HepG2 (cell line): ENCODE measurements around the gene ORC3. TPM values are rescaled to one million over a fixed set of nuclear protein-coding genes. Genes with fewer than 3 reads are reported as not detected.
A peak's percentile ranks its signal among the peaks of the same experiment; 100 is the strongest.

Experiments
- ARNT2 ChIP-seq: sonication (generic); formaldehyde crosslinking; IDR thresholded peaks from 2 replicates; pipeline ENCODE4 v1.8.0; 2022; ENCODE audit warnings: mild to moderate bottlenecking, low read depth, missing genetic modification reagents, moderate library complexity
- ATF1 ChIP-seq: IDR thresholded peaks from 2 replicates; pipeline ENCODE4 v1.6.1; 2016; ENCODE audit warnings: mild to moderate bottlenecking, control low read depth
- CBX2 ChIP-seq, 2 experiments: fragments of 200-600 bp in 1 of 2; sonication (generic); formaldehyde crosslinking in 1 of 2; IDR thresholded peaks; 2 replicates each; pipeline versions ENCODE4 v1.7.0 to v1.8.1; 2018 to 2022; ENCODE audit warnings: low read depth in 2 of 2, low read length in 1 of 2, mild to moderate bottlenecking in 1 of 2, missing genetic modification reagents in 1 of 2
- CREM ChIP-seq, 2 experiments: sonication (generic) in 1 of 2; formaldehyde crosslinking in 1 of 2; IDR thresholded peaks; 2 replicates each; pipeline versions ENCODE4 v1.4.0 to v1.6.1; 2016 to 2020; ENCODE audit warnings: antibody characterized with exemption in 1 of 2, mild to moderate bottlenecking in 1 of 2, missing genetic modification reagents in 1 of 2
- EP300 ChIP-seq, 3 experiments: sonication (generic) in 1 of 3; formaldehyde crosslinking in 1 of 3; IDR thresholded peaks; 2 replicates each; pipeline versions ENCODE4 v1.5.1 to v1.6.1; 2011 to 2020; ENCODE audit warnings: low read depth in 2 of 3, low read length in 2 of 3, borderline replicate concordance in 1 of 3, improper control_type of control experiment in 1 of 3, mild to moderate bottlenecking in 1 of 3, missing genetic modification reagents in 1 of 3, moderate library complexity in 1 of 3
- ETV5 ChIP-seq: IDR thresholded peaks from 2 replicates; pipeline ENCODE4 v1.6.1; 2018; ENCODE audit warnings: missing biosample characterization, missing genetic modification reagents, inconsistent platforms, borderline replicate concordance
- FOSL2 ChIP-seq: sonication (generic); formaldehyde crosslinking; IDR thresholded peaks from 2 replicates; pipeline ENCODE4 v1.4.0; 2020; ENCODE audit warnings: missing genetic modification reagents
- FOXJ3 ChIP-seq: sonication (generic); formaldehyde crosslinking; IDR thresholded peaks from 2 replicates; pipeline ENCODE4 v1.4.0; 2020; ENCODE audit warnings: missing genetic modification reagents, mild to moderate bottlenecking, borderline replicate concordance
- MEF2D ChIP-seq: sonication (generic); formaldehyde crosslinking; IDR thresholded peaks from 2 replicates; pipeline ENCODE4 v1.5.1; 2020; ENCODE audit warnings: mild to moderate bottlenecking, missing genetic modification reagents
- NAIF1 ChIP-seq: sonication (generic); formaldehyde crosslinking; IDR thresholded peaks from 2 replicates; pipeline ENCODE4 v1.5.0; 2020; ENCODE audit warnings: mild to moderate bottlenecking, missing genetic modification reagents, borderline replicate concordance
- NFRKB ChIP-seq: fragments of 450-650 bp; IDR thresholded peaks from 2 replicates; pipeline ENCODE4 v1.6.1; 2017
- NONO ChIP-seq, 2 experiments: fragments of 450-650 bp in 1 of 2; sonication (generic) in 1 of 2; formaldehyde crosslinking in 1 of 2; IDR thresholded peaks in 1 of 2; conservative IDR thresholded peaks in 1 of 2; 2 replicates each; pipeline versions ENCODE4 v1.6.1 to v1.8.0; 2017 to 2022; ENCODE audit warnings: mild to moderate bottlenecking in 1 of 2, missing genetic modification reagents in 1 of 2, moderate library complexity in 1 of 2
- RARA ChIP-seq: IDR thresholded peaks from 2 replicates; pipeline ENCODE4 v1.6.1; 2016; ENCODE audit warnings: missing genetic modification reagents, missing compliant biosample characterization
- SAP130 ChIP-seq: IDR thresholded peaks from 2 replicates; pipeline ENCODE4 v1.6.1; 2016; ENCODE audit warnings: low read depth
- SOX13 ChIP-seq, 3 experiments: fragments of 450-650 bp in 1 of 3; sonication (generic) in 1 of 3; formaldehyde crosslinking in 1 of 3; IDR thresholded peaks in 2 of 3; conservative IDR thresholded peaks in 1 of 3; 2 replicates each; pipeline versions ENCODE4 v1.5.0 to v1.6.1; 2016 to 2020; ENCODE audit warnings: antibody characterized with exemption in 1 of 3, mild to moderate bottlenecking in 1 of 3, missing compliant biosample characterization in 1 of 3, missing genetic modification reagents in 1 of 3, moderate library complexity in 1 of 3
- TOPORS ChIP-seq: sonication (generic); formaldehyde crosslinking; IDR thresholded peaks from 2 replicates; pipeline ENCODE4 v1.8.0; 2023; ENCODE audit warnings: mild to moderate bottlenecking, missing genetic modification reagents
- ZBTB7B ChIP-seq: sonication (generic); formaldehyde crosslinking; IDR thresholded peaks from 2 replicates; pipeline ENCODE4 v1.4.0; 2020; ENCODE audit warnings: missing genetic modification reagents
- ZKSCAN8 ChIP-seq: IDR thresholded peaks from 2 replicates; pipeline ENCODE4 v1.6.1; 2016; ENCODE audit warnings: borderline replicate concordance, missing genetic modification reagents, missing compliant biosample characterization
- ZNF839 ChIP-seq: sonication (generic); formaldehyde crosslinking; IDR thresholded peaks from 2 replicates; pipeline ENCODE4 v1.4.0; 2020; ENCODE audit warnings: missing genetic modification reagents, mild to moderate bottlenecking, borderline replicate concordance
- ZNF841 ChIP-seq: sonication (generic); formaldehyde crosslinking; IDR thresholded peaks from 2 replicates; pipeline ENCODE4 v1.8.1; 2023; ENCODE audit warnings: missing genetic modification reagents, borderline replicate concordance
- ZSCAN25 ChIP-seq: sonication (generic); formaldehyde crosslinking; IDR thresholded peaks from 2 replicates; pipeline ENCODE4 v1.8.0; 2022; ENCODE audit warnings: mild to moderate bottlenecking, missing genetic modification reagents
- ZSCAN9 ChIP-seq: IDR thresholded peaks from 2 replicates; pipeline ENCODE4 v1.6.1; 2016; ENCODE audit warnings: borderline replicate concordance
- polyA plus RNA-seq, 8 experiments: library from polyadenylated mRNA; depleted of rRNA in 3 of 8; stranded (reverse) in 7 of 8; unstranded in 1 of 8; fragments of >200 nt; fragmentation: Illumina TruSeq in 4 of 8; extraction: Trizol in 4 of 8; gene quantifications; 2 replicates each; pipeline versions ENCODE4 v1.2.1 to v1.2.3, GENCODE V29; 2011 to 2016; ENCODE audit warnings: low read depth in 4 of 8, missing spikeins in 1 of 8, mixed read lengths in 1 of 8; ENCODE audit not compliant: insufficient read depth in 1 of 8
- total RNA-seq, 5 experiments: library from RNA; depleted of rRNA; stranded (reverse); fragments of >200 nt; fragmentation: Illumina TruSeq; extraction: Trizol; gene quantifications; 2 replicates each; pipeline ENCODE4 v1.2.3, GENCODE V29; 2016; ENCODE audit warnings: low read depth in 1 of 5
- TF ChIP-seq, protein P1 (sequence below): IDR thresholded peaks from 2 replicates; pipeline ENCODE4 v1.6.1; 2016; ENCODE audit warnings: low read depth, control low read depth
- TF ChIP-seq, protein P2 (sequence below): IDR thresholded peaks from 2 replicates; pipeline ENCODE4 v1.6.1; 2018; ENCODE audit warnings: missing genetic modification reagents
- TF ChIP-seq, protein P3 (sequence below): sonication (generic); formaldehyde crosslinking; IDR thresholded peaks from 2 replicates; pipeline ENCODE4 v1.4.0; 2020; ENCODE audit warnings: missing genetic modification reagents

ORC3 gene
- total and polyA plus RNA-seq, 2 of the 13 experiments (the other 11 are each of a cell fraction or from before 2014, with no cell fraction given) = 21.8 to 43.5 TPM

DNA sequence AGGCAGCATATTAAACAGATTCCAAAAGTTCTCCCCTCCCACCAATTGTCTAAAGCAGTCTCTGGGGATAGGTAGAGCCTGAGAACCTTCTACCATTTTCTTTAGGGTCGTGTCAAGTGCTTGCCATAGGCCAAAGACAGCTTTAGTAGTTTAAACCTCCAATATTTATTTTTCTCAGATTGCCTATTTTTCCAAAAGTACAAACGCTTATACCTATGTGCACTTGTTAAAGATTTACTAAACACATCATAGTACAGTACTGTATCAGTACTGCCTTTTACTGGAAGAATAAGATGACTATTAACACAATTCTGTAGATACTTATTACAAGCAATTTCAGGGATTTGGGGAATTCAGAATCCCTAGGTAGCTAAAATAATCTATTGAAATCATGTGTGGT is 82.7 kb downstream of the ORC3 start (continued):
- peak in 1 of 2 experiments; percentile 67; a peak in 2 of 4 replicates for TF ChIP-seq EP300 (IDR thresholded peaks at IDR 0.05; ENCODE audit: low read depth in 2 of 2, low read length in 2 of 2)
- no peak for TF ChIP-seq EP300 (CRISPR knock-in tag; IDR thresholded peaks at IDR 0.05; ENCODE audit: borderline replicate concordance)
- TF ChIP-seq NAIF1 = 0 out of 2 replicates have a peak, but pooled peaks have one; percentile 9
- no peak for TF ChIP-seq ZKSCAN8
- no peak for TF ChIP-seq MEF2D (CRISPR knock-in tag)
- TF ChIP-seq ZSCAN9 = 0 out of 2 replicates have a peak, but pooled peaks have one; percentile 33
- TF ChIP-seq NONO (IDR thresholded peaks at IDR 0.05) = no peak
- TF ChIP-seq NONO (CRISPR knock-in tag; conservative IDR thresholded peaks at IDR 0.05) = no peak
- no peak for TF ChIP-seq ZNF839 (CRISPR knock-in tag)
- TF ChIP-seq SOX13 (IDR thresholded peaks at IDR 0.05) = no peak
- TF ChIP-seq SOX13 (CRISPR knock-in tag; conservative IDR thresholded peaks at IDR 0.05 in 1 of 2, IDR thresholded peaks at IDR 0.05 in 1 of 2) = peak in 1 of 2 experiments; percentile 83; a peak in 2 of 4 replicates
- no peak for TF ChIP-seq ETV5 (CRISPR knock-in tag)
- TF ChIP-seq FOXJ3 (CRISPR knock-in tag) = no peak; the same call in 1 of the 2 replicates
- TF ChIP-seq, protein P1, sequence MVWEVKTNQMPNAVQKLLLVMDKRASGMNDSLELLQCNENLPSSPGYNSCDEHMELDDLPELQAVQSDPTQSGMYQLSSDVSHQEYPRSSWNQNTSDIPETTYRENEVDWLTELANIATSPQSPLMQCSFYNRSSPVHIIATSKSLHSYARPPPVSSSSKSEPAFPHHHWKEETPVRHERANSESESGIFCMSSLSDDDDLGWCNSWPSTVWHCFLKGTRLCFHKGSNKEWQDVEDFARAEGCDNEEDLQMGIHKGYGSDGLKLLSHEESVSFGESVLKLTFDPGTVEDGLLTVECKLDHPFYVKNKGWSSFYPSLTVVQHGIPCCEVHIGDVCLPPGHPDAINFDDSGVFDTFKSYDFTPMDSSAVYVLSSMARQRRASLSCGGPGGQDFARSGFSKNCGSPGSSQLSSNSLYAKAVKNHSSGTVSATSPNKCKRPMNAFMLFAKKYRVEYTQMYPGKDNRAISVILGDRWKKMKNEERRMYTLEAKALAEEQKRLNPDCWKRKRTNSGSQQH (CRISPR knock-in tag) = no peak
- no peak for TF ChIP-seq TOPORS
- TF ChIP-seq SAP130 = peak; percentile 60
- TF ChIP-seq ARNT2 (CRISPR knock-in tag) = no peak
- no peak for TF ChIP-seq CBX2 (IDR thresholded peaks at IDR 0.05; ENCODE audit: low read depth, low read length)
- no peak for TF ChIP-seq CBX2 (CRISPR knock-in tag; IDR thresholded peaks at IDR 0.05; ENCODE audit: low read depth)
- TF ChIP-seq, protein P2, sequence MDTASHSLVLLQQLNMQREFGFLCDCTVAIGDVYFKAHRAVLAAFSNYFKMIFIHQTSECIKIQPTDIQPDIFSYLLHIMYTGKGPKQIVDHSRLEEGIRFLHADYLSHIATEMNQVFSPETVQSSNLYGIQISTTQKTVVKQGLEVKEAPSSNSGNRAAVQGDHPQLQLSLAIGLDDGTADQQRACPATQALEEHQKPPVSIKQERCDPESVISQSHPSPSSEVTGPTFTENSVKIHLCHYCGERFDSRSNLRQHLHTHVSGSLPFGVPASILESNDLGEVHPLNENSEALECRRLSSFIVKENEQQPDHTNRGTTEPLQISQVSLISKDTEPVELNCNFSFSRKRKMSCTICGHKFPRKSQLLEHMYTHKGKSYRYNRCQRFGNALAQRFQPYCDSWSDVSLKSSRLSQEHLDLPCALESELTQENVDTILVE (CRISPR knock-in tag) = no peak
- TF ChIP-seq NFRKB = no peak
- TF ChIP-seq CREM (IDR thresholded peaks at IDR 0.05) = peak; percentile 65; the same call in 1 of the 2 replicates
- TF ChIP-seq CREM (CRISPR knock-in tag; IDR thresholded peaks at IDR 0.05) = no peak
- TF ChIP-seq ZNF841 (CRISPR knock-in tag) = no peak
- no peak for TF ChIP-seq FOSL2 (CRISPR knock-in tag)
- TF ChIP-seq, protein P3, sequence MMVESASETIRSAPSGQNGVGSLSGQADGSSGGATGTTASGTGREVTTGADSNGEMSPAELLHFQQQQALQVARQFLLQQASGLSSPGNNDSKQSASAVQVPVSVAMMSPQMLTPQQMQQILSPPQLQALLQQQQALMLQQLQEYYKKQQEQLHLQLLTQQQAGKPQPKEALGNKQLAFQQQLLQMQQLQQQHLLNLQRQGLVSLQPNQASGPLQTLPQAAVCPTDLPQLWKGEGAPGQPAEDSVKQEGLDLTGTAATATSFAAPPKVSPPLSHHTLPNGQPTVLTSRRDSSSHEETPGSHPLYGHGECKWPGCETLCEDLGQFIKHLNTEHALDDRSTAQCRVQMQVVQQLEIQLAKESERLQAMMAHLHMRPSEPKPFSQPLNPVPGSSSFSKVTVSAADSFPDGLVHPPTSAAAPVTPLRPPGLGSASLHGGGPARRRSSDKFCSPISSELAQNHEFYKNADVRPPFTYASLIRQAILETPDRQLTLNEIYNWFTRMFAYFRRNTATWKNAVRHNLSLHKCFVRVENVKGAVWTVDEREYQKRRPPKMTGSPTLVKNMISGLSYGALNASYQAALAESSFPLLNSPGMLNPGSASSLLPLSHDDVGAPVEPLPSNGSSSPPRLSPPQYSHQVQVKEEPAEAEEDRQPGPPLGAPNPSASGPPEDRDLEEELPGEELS (CRISPR knock-in tag) = 0 out of 2 replicates have a peak, but pooled peaks have one; percentile 24
- no peak for TF ChIP-seq ZSCAN25 (CRISPR knock-in tag)
- peak; percentile 62 for TF ChIP-seq RARA (CRISPR knock-in tag)
- 0 out of 2 replicates have a peak, but pooled peaks have one; percentile 8 for TF ChIP-seq ATF1 (CRISPR knock-in tag)
- TF ChIP-seq ZBTB7B (CRISPR knock-in tag) = peak; percentile 33; the same call in 1 of the 2 replicates
